HG03457 (cell line): ENCODE results near the gene SPAG8.

Experiments
- ATAC-seq: cut with Tn5 transposase; IDR thresholded peaks from one replicate; pipeline ENCODE4 v1.9.1; 2021; ENCODE audit warnings: moderate number of reproducible peaks; ENCODE audit not compliant: unreplicated experiment

SPAG8 gene

DNA sequence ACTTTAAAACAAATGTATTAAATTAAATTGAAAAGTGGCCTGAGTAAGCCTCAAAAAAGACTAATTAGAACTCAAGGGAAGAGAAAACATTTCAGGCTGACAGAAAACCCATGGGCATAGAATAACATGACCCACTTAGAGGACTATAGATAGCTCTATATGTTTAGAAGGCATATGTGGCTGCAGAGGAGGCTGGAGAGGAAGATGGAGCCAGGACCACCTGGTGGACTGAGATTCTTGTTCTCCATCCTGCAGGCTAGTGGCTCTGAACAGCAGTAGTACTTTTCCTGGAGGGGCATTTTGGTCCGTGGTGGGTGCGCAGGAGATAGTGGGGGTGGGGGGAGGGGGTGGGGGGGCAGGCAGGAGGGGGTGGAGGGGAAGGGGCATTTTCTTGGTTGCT is 31.0 kb downstream of the SPAG8 start:
- no peak for ATAC-seq

DNA sequence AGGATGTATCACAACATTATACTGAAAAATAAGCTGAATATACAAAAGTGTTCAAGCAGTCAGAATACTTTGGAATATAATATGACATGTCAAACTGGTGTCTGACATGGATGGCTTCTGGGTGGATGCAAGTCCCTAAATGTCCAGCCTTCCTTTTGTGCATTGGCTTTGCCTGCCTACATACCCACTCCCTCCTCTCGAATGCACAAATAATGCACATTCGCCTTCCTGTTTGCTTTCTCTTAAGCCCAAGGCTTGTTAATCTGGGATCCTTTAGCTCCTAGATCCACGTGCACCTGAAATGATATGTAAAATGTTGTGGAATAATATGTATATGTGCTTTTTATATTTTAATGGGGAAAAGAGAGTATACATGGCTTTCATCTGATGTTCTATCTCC is 33.6 kb downstream of the SPAG8 start:
- no peak for ATAC-seq

DNA sequence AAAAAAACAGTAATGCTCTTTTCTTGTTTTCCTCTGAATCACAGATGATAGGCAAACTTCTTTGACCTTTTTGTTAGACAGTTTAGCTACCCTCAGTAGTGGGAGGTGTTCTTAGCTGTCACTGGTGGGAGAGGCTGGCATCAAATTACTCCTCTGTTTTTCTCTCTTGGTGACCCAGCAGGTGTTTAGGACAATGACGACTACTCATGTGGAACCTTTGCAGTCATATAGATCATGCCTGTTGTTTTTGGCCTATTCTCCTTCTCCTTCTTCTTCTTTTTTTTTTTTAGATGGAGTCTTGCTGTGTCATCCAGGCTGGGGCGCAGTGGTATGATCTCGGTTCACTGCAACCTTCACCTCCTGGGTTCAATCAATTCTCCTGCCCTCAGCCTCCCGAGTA is 36.0 kb downstream of the SPAG8 start:
- no peak for ATAC-seq

DNA sequence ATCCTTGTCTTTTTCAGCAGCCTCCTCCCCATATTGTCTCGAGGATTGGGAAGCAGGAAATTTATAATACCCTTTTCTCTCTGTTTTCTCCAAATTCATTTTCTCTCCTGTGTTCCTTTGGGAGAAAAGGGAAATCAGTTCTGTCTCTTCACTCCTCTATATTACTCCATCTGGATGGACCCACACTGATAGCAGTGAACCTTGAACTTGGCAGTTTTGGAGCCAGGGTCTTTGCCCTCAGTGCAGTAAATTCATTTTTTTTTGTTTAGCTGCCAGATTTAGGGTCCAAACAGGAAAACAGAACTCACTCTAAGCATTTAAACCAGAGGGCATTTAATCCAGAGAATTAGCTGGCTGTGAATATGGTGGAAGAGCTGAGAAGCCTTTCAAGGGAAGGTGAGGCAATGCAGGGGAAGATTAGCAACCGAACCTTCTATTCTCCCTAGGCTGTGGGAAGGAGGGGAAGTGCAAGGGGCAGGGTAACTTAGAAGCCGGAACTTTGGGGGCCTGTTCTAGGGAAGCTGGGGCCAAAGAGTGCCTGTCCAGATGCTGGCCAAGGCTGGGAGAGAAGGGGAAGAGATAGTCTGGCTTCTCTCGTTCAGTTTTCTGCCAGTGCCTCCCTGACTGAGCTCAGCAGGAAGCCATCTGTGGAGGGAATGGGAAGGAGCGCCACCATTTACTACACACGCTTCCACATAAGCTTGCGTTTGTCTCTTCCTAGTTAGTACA is 37.0 kb downstream of the SPAG8 start:
- no peak for ATAC-seq

DNA sequence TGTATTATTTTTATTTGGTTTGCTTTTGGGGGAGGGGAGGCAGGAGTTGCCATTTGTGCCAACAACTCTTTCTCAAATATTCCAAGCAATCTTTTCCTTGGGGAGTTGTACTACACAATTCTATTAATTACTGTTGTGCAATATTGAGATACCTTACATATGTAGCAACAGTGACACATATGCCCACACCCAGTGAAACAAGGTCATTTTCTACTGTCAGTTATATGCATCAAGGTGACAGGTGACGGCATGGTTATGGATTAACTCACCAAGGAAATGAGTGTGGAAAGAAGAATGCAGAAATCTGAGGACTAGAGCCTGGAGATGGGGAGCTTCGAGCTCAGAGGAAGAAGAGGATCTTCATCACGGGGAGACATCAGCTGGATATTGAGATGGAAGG is 40.1 kb downstream of the SPAG8 start:
- no peak for ATAC-seq

DNA sequence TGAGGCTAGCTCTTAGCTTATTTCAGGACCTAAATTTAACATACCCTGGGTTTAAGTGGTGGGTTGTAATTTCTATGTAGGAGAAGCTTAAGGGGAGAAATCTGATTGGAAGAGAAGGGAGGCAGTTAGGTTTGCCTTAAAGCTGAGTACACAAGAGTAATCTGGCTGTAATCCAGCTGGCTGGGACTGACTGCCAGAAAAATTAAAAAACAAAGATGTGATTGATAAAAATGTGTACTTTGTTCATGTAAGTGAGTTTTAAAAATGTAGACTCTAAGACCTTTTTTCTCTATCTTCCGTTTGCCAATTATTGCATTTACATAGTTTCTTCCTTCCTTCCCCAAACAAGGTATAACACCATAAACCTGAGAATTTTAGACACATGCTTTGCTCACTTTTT is 40.5 kb downstream of the SPAG8 start:
- ATAC-seq: no peak

DNA sequence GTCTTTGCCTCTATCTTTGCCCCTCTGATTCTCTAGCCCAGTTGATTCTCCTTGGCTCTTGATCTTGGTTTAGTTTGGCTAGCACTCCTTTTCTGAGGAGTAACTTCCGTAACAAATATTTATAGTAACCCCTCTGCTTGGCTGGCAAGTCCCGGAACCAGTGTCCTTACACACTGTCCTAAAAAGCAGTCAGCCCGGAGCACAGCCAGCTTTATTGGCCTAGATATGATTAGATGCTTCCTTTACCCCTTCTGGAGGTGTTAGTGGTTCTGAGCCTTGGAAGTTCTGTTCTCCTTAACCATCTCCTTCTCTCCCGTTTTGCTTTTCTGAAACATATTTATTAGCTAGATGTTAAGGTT is 41.0 kb downstream of the SPAG8 start:
- no peak for ATAC-seq

DNA sequence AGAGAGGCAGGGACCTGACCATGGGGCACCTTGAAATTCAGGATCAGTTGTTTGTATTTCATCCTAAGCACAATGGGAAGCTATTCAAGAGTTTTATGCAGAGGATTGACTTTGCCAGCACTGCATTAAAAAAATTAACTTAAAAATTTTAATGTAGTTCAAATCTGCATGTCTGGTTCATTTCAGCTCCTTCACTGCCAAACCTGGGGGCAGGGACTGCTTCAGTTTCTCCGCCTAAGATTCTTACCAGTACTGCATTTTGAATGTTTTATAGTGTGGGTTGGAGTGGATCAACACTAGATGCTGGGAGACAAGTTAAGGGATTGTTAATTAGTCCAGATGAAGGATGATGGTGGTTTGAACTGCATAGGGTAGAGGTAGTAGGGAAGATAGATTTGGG is 42.3 kb downstream of the SPAG8 start:
- no peak for ATAC-seq

DNA sequence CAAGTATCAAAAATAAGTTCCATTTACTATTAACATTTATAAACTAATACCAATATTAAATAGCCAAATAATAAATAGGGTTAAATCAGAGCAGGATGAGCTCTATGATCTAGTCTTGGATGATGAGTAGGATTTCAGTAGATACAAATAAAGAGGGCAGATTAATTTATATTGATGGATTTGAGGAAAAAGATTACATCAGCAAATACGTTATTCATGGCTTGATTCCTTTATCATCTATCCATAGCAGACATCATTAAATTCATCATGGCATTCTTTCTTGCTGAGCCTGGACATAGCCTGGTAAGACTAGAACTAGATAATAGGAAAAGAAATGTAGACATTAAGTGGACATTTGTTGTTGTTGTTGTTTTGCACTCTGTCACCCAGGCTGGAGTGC is 44.6 kb downstream of the SPAG8 start:
- no peak for ATAC-seq

DNA sequence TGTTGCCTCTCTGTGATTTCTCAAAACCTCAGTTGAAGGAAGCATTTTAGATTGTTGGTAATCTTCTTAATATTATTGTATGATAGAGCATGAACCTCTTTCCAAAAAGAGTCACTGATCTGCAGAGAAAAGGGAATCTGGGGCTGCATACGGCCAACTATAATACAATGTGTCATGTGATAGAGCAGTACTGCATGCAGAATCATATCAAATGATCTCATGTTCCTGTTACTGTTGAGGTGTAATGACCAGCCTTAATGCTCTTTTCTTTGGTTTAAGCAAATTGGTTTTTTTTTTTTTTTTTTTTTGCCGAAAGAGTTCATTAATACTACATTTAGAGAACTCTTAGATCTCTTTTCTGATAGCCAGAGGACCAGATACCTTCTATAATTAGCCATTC is 45.1 kb downstream of the SPAG8 start:
- ATAC-seq: no peak

DNA sequence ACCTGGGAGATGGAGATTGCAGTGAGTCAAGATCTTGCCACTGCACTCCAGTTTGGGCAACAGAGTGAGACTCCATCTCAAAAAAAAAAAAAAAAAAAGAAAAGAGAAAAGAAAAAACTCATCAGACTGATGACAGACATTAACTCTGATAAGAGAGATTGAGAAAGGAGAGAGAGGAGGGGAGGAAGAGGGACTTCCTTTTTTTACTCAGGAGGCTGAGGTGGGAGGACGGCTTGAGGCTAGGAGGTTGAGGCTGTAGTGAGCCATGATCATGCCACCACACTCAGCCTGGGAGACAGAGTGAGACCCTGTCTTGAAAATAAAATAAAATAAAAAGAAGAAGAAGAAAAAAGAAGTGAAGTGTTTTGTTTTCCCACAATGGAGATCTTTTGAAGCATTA is 48.3 kb downstream of the SPAG8 start:
- no peak for ATAC-seq

DNA sequence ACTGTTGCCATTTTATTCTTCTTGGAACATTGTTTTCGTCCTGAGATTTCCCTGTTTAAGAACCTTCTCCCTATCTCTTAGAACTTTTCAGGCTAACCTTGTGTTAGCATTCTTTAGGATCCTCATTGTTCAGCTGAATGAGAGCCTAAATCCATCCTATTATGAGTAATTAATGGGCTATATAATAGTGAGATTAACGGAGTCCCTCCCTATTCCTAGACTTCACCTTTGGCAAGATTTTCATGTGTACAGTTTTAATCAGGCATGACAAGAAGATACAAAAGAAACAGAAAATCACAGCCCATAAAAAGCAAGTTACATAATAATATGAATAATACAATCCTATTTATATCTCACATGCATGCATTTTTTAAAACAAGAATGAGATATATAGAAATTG is 48.9 kb downstream of the SPAG8 start:
- no peak for ATAC-seq

DNA sequence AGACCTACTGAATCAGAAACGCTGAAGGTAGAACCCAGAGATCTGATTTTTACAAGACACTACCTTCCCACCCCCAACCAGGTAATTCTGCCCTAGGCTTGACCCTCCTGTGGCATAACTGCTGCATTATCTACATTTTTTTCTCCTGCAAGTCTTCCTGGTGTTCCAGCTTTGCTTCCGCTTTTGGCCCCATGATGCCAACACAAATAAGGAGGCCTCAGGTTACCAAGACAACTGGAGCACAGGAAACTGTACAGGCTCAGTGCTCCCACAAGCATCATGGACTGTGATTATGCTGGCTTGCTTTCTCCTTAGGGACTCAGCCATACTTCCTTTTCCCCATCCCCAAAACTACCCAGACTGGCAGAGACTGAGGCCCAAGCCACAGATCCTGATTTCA is 51.4 kb downstream of the SPAG8 start:
- no peak for ATAC-seq

DNA sequence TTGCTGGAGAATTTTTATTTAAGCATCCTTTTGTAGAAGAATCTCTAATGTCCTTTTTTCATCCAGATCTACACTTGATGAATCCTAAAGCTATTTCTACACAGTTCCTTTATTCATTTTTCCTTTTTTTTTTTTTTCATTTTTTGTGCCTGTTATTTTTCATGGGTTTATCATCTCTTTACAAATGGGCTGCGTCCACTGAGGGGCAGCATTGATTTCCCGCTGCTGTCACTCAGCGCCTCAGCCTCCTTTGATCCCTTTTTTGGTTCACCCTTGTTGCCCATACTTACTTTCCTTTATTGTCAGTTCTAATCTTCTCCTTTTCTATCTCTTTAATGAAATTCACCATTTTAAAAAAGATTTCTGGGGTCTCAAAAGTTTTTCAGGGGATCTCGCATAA is 52.3 kb downstream of the SPAG8 start:
- ATAC-seq: no peak
